ENCODE measurements around the gene METTL27. TPM values are rescaled to one million over a fixed set of nuclear protein-coding genes. Genes with fewer than 3 reads are reported as not detected.
A peak's percentile ranks its signal among the peaks of the same experiment; 100 is the strongest.

Gene METTL27
- polyA plus RNA-seq, 3 donors, result 1.1 to 2.1 (median 1.2) TPM

DNA sequence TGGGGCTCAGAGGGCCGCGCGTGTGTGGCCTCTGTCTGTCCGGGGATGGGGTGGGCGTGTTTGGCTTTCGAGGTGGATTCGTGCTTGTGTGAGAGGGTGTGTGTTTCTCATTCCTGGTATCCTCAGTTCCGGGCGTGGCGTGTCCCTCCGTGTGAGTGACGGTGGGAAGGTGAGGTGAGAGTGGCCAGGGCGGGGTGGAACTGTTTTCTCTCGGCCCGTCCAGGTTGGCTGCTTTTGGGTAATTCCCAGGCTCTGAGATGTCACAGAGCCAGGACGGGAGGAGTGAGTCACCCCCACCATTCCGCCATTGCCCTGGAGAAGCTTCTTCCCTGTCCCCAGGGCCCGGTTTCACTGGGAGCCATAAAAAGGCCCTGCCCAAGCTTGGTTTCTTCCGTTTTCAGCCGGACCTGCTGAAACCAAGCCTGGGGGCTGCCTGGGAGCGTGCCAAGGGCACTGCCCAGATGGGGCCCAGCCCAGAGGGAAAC, 32.8 kb downstream of the METTL27 start:
- H3K4me2 ChIP-seq (replicated peaks; ENCODE audit: extremely low read depth, low read length, poor library complexity, severe bottlenecking), result no peak overlapping the region
- H3K4me1 ChIP-seq (ENCODE audit: control insufficient read depth in 1 of 2, insufficient read depth in 2 of 2, low read length in 2 of 2), result no peaks in the 10 kb centered on the region
- H2AFZ ChIP-seq (ENCODE audit: insufficient read depth, low read depth, low read length, poor library complexity, severe bottlenecking), result no peak overlapping the region
- no peak for DNase-seq
- Mint-ChIP-seq H3K36me3 (no peaks in the 10 kb centered on the region), H3K27ac (no peak overlapping the region), H3K4me3 (peak overlapping the region in 1 of 2 donors; percentile 37), H3K4me1 (no peaks in the 10 kb centered on the region), H3K9me3 (peaks cover 0 to 11% (median 5%) of the 10 kb centered on the region in 7 donors), H3K27me3 (ENCODE audit: low read depth in 3 of 3) (peaks cover 5 to 19% (median 12%) of the 10 kb centered on the region in 3 donors)
- no peak overlapping the region for H3K4me3 ChIP-seq (replicated peaks in 1 of 3; ENCODE audit: low read depth in 2 of 3, low read length in 3 of 3)
- TF ChIP-seq, protein P1, sequence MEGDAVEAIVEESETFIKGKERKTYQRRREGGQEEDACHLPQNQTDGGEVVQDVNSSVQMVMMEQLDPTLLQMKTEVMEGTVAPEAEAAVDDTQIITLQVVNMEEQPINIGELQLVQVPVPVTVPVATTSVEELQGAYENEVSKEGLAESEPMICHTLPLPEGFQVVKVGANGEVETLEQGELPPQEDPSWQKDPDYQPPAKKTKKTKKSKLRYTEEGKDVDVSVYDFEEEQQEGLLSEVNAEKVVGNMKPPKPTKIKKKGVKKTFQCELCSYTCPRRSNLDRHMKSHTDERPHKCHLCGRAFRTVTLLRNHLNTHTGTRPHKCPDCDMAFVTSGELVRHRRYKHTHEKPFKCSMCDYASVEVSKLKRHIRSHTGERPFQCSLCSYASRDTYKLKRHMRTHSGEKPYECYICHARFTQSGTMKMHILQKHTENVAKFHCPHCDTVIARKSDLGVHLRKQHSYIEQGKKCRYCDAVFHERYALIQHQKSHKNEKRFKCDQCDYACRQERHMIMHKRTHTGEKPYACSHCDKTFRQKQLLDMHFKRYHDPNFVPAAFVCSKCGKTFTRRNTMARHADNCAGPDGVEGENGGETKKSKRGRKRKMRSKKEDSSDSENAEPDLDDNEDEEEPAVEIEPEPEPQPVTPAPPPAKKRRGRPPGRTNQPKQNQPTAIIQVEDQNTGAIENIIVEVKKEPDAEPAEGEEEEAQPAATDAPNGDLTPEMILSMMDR (IDR thresholded peaks at IDR 0.05), result no peak
- intact Hi-C loops (cut with micrococcal nuclease), result loop anchor here in 1 of 2 donors (10.0 kb wide), 1 partner anchor 215 kb away; the partner anchor contains the start of gene ELN
- no peak overlapping the region for H3K9ac ChIP-seq (ENCODE audit: insufficient read depth, low read length, poor library complexity, severe bottlenecking)
- no peaks in the 10 kb centered on the region for H3K79me2 ChIP-seq (ENCODE audit: insufficient read depth, low read length)
- H3K27ac ChIP-seq (ENCODE audit: low read depth in 1 of 2, low read length in 2 of 2), result no peak overlapping the region
- peaks cover 0 to 3% of the 10 kb centered on the region in 2 donors for H3K27me3 ChIP-seq (ENCODE audit: control insufficient read depth in 2 of 2, insufficient read depth in 2 of 2, low read length in 2 of 2)
- WGBS (ENCODE audit: insufficient coverage), result 91% methylated on average over 18 of the region's 21 CpGs
- no peaks in the 10 kb centered on the region for H4K20me1 ChIP-seq (ENCODE audit: insufficient read depth, low read length)
- peaks cover 0 to 4% of the 10 kb centered on the region in 2 donors for H3K9me3 ChIP-seq (replicated peaks in 1 of 2; ENCODE audit: control insufficient read depth in 1 of 2, insufficient read depth in 1 of 2, low read length in 2 of 2)
- no peaks in the 10 kb centered on the region for H3K36me3 ChIP-seq (replicated peaks in 1 of 2; ENCODE audit: control insufficient read depth in 1 of 2, insufficient read depth in 2 of 2, low read length in 2 of 2)

DNA sequence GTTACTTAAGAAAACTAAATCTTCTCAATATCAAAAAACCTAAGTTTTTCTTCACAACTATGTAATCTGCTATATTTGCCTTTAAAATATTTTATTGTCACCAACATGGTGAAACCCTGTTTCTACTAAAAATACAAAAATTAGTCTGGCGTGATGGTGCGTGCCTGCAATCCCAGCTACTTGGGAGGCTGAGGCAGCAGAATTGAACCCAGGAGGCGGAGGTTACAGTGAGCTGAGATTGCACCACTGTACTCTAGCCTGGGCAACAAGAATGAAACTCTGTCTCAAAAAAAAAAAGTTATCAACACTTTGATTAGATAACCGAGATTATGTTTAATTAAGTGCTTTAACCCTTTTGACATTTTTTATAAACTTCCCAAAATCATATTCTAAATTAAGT, 39.9 kb downstream of the METTL27 start:
- Histone ChIP-seq H3K9ac (ENCODE audit: insufficient read depth, low read length, poor library complexity, severe bottlenecking) (no peak overlapping the region), H3K36me3 (replicated peaks in 1 of 2; ENCODE audit: control insufficient read depth in 1 of 2, insufficient read depth in 2 of 2, low read length in 2 of 2) (no peaks in the 10 kb centered on the region), H3K27me3 (ENCODE audit: control insufficient read depth in 2 of 2, insufficient read depth in 2 of 2, low read length in 2 of 2) (no peaks in the 10 kb centered on the region), H4K20me1 (ENCODE audit: insufficient read depth, low read length) (no peaks in the 10 kb centered on the region), H3K27ac (ENCODE audit: low read depth in 1 of 2, low read length in 2 of 2) (no peak overlapping the region), H3K4me1 (ENCODE audit: control insufficient read depth in 1 of 2, insufficient read depth in 2 of 2, low read length in 2 of 2) (no peaks in the 10 kb centered on the region), H3K79me2 (ENCODE audit: insufficient read depth, low read length) (no peaks in the 10 kb centered on the region), H2AFZ (ENCODE audit: insufficient read depth, low read depth, low read length, poor library complexity, severe bottlenecking) (no peak overlapping the region), H3K4me2 (replicated peaks; ENCODE audit: extremely low read depth, low read length, poor library complexity, severe bottlenecking) (no peak overlapping the region), H3K9me3 (replicated peaks in 1 of 2; ENCODE audit: control insufficient read depth in 1 of 2, insufficient read depth in 1 of 2, low read length in 2 of 2) (no peaks in the 10 kb centered on the region), H3K4me3 (replicated peaks in 1 of 3; ENCODE audit: low read depth in 2 of 3, low read length in 3 of 3) (no peak overlapping the region)
- WGBS (ENCODE audit: insufficient coverage), result 80% methylated on average over 2 of the region's 4 CpGs
- intact Hi-C loops (cut with micrococcal nuclease), result loop anchor here in 1 of 2 donors (10.0 kb wide), 1 partner anchor 222 kb away; the partner anchor contains the start of gene ELN
- H3K9me3 Mint-ChIP-seq, result peaks cover 0 to 2% (median 0%) of the 10 kb centered on the region in 7 donors
- no peaks in the 10 kb centered on the region for H3K4me1 Mint-ChIP-seq
- DNase-seq, result no peak
- peaks cover 7 to 27% (median 11%) of the 10 kb centered on the region in 3 donors for H3K27me3 Mint-ChIP-seq (ENCODE audit: low read depth in 3 of 3)
- H3K36me3 Mint-ChIP-seq, result no peaks in the 10 kb centered on the region
- no peak overlapping the region for H3K4me3 Mint-ChIP-seq
- H3K27ac Mint-ChIP-seq, result no peak overlapping the region
- TF ChIP-seq, protein P1 (IDR thresholded peaks at IDR 0.05), result no peak
